Prostate gland (tissue), 2 donors: ENCODE results near the gene GASK1A. TPM values are rescaled to one million over a fixed set of nuclear protein-coding genes. Genes with fewer than 3 reads are reported as not detected.

Experiments used
- DNase-seq: peaks from one replicate; pipeline ENCODE4 v3.0.0-alpha.2; 2019; ENCODE audit warnings: low spot score
- H3K27ac ChIP-seq, 2 donors: fragments of 200-600 bp; sonication (generic); 2 replicates each; pipeline ENCODE4 v1.5.1; 2017 to 2019
- H3K27me3 ChIP-seq: fragments of 200-600 bp; sonication (generic); replicated peaks from 2 replicates; pipeline ENCODE4 v1.5.1; 2019; ENCODE audit not compliant: insufficient read depth
- H3K36me3 ChIP-seq, 2 donors: fragments of 200-600 bp; sonication (generic); 1 replicate in 1 of 2; 2 replicates in 1 of 2; pipeline versions ENCODE4 v1.5.1 to v1.8.1; 2017 to 2019
- H3K4me1 ChIP-seq: fragments of 200-600 bp; sonication (generic); replicated peaks from 2 replicates; pipeline ENCODE4 v1.5.1; 2019
- H3K4me3 ChIP-seq, 2 donors: fragments of 200-600 bp; sonication (generic); 2 replicates each; pipeline ENCODE4 v1.5.1; 2017 to 2019
- H3K9me3 ChIP-seq: fragments of 200-600 bp; sonication (generic); 2 replicates; pipeline ENCODE4 v1.5.1; 2017
- POLR2A ChIP-seq: fragments of 450-650 bp; IDR thresholded peaks from one replicate; pipeline ENCODE4 v1.6.1; 2016; ENCODE audit warnings: antibody characterized with exemption, mild to moderate bottlenecking
- POLR2AphosphoS5 ChIP-seq: sonication (generic); formaldehyde crosslinking; IDR thresholded peaks from one replicate; pipeline ENCODE4 v1.6.1; 2017; ENCODE audit warnings: antibody characterized with exemption
- WGBS: methylation state at CpG from one replicate; pipeline ENCODE4 v1.1.5; 2018; 5-methylcytosine and 5-hydroxymethylcytosine counted together
- intact Hi-C: fragments of 100-400 bp; cut with DNase I; formaldehyde crosslinking; loops from one replicate; pipeline ENCODE4 v1.14.2; 2022
- total RNA-seq, 2 donors: library from RNA; depleted of rRNA; stranded (reverse); fragments of >200 nt; gene quantifications; one replicate each; pipeline ENCODE4 v1.1.0, GENCODE V29; 2016
- TF ChIP-seq, protein P1 (sequence below), 4 experiments: fragments of 200-600 bp in 2 of 4; fragments of 450-650 bp in 2 of 4; sonication (generic) in 2 of 4; IDR thresholded peaks; 1 replicate in 3 of 4; 2 replicates in 1 of 4; pipeline ENCODE4 v1.5.1; 2016 to 2019; ENCODE audit warnings: antibody characterized with exemption in 4 of 4, mild to moderate bottlenecking in 2 of 4, moderate library complexity in 2 of 4

GASK1A gene
- total RNA-seq, 2 donors from 2014 or later: 4.7 to 17.5 TPM

DNA sequence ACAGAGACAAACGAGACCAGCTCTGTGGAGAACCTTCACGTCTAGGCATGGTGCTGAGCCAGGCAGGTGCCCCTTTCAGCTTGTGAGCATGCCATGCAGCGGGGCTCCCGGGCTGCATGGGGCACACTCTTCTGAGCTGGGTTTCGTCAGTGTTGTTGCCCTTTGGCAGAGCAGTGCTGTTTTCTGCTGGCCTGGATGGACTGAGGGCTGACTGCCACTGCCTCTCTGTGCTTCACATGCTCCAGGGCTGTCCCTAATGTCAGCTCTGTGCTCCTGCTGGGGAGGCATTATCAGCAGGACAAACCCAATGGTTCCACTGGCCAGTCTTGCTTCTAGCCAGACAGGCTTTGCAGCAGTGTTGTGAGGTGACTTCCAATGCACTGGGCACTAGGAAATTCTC is 9.5 kb downstream of the GASK1A start:
- WGBS: 84% methylated on average over 5 of the region's 5 CpGs
- Histone ChIP-seq H3K4me3 (no peak overlapping the region), H3K27ac (no peak overlapping the region), H3K9me3 (no peaks in the 10 kb centered on the region), H3K36me3 (no peaks in the 10 kb centered on the region), H3K4me1 (no peaks in the 10 kb centered on the region), H3K27me3 (peaks cover 3% of the 10 kb centered on the region)
- no peak for DNase-seq
- TF ChIP-seq, protein P1, sequence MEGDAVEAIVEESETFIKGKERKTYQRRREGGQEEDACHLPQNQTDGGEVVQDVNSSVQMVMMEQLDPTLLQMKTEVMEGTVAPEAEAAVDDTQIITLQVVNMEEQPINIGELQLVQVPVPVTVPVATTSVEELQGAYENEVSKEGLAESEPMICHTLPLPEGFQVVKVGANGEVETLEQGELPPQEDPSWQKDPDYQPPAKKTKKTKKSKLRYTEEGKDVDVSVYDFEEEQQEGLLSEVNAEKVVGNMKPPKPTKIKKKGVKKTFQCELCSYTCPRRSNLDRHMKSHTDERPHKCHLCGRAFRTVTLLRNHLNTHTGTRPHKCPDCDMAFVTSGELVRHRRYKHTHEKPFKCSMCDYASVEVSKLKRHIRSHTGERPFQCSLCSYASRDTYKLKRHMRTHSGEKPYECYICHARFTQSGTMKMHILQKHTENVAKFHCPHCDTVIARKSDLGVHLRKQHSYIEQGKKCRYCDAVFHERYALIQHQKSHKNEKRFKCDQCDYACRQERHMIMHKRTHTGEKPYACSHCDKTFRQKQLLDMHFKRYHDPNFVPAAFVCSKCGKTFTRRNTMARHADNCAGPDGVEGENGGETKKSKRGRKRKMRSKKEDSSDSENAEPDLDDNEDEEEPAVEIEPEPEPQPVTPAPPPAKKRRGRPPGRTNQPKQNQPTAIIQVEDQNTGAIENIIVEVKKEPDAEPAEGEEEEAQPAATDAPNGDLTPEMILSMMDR (IDR thresholded peaks at IDR 0.05): no peak
- TF ChIP-seq POLR2AphosphoS5 (no peak), POLR2A (no peak)
- intact Hi-C loops: loop anchor here (10.0 kb wide), 1 partner anchor 296 kb away; the partner anchor contains the start of gene SNRK

DNA sequence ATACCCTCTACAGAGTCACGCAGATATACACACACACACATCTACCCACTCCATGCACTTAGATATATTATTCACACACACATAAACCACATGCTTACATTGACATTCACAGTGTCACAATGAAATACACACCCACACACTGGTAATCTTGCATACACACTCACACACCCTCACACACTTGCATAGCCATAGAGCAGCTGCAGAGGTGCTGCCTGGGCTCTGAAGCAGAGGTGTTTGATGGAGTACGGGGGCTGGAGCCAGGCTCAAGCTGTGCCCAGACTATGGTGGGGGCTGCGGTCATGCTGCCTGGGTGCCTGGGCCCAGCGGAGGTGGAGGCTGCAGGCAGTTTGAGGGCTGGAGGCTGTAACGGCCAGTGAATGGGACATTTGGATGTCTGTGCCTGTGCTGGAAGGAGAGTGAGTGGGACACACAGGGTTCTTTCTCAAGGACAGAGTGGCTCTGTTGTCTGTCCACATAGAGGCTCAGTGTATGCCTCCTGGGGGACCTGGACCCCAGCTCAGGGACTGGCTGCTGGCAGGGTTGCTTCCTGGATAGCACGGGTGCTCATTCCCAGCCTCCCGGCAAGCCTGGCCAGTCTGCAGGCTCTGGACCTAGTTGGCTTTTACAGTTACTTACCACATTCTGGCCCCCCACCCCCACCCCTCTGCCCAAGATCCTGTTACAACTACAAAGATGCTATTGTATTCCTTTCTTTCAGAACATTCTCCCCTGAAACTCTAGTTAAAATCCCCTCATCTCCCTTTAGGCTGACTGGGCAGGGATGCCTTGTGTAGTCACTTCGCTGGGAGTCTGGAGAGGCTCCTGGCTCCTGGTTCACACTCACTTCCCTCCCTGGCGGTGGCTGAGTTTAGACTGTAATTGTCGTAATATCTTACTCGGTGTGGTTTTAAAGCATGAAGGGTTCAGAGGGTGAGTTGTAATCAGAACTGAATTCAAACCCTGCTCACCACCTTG is 12.5 kb downstream of the GASK1A start:
- TF ChIP-seq, protein P1 (IDR thresholded peaks at IDR 0.05): no peak
- no peak for TF ChIP-seq POLR2A
- no peak for TF ChIP-seq POLR2AphosphoS5
- no peak for DNase-seq
- 47% methylated on average over 11 of the region's 11 CpGs for WGBS

DNA sequence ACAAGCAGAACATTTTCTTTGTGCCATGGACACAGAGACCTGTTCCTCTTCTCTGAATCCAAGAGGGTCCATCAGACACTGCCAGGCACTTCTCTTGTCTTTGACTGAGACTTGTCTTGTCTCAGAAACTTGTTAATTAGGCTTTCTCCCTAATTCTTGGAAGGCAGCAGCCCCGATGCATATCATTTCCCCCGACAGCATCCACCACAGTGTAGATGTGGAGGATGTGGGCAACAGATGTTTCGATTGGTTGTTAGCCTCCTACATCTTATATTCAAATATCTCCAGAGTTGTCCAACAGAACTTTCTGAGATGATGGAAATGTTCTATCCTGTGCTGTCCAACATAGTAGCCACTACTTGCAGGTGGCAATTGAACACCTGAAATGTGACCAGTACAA is 15.5 kb downstream of the GASK1A start:
- TF ChIP-seq POLR2A (no peak), POLR2AphosphoS5 (no peak)
- TF ChIP-seq, protein P1 (IDR thresholded peaks at IDR 0.05): no peak
- H3K27ac ChIP-seq: no peak overlapping the region
- intact Hi-C loops: no loop called here
- H3K4me3 ChIP-seq: no peak overlapping the region
- no peaks in the 10 kb centered on the region for H3K36me3 ChIP-seq
- no peaks in the 10 kb centered on the region for H3K27me3 ChIP-seq
- no peaks in the 10 kb centered on the region for H3K9me3 ChIP-seq
- WGBS: 98% methylated on average over 3 of the region's 3 CpGs
- H3K4me1 ChIP-seq: no peaks in the 10 kb centered on the region
- DNase-seq: no peak

More for the DNA sequence above, 12.5 kb downstream of the GASK1A start:
- H3K9me3 ChIP-seq: no peaks in the 10 kb centered on the region
- no peak overlapping the region for H3K4me3 ChIP-seq
- H3K27me3 ChIP-seq: no peaks in the 10 kb centered on the region
- H3K27ac ChIP-seq: no peak overlapping the region
- no peaks in the 10 kb centered on the region for H3K36me3 ChIP-seq
- no peaks in the 10 kb centered on the region for H3K4me1 ChIP-seq
- intact Hi-C loops: no loop called here

DNA sequence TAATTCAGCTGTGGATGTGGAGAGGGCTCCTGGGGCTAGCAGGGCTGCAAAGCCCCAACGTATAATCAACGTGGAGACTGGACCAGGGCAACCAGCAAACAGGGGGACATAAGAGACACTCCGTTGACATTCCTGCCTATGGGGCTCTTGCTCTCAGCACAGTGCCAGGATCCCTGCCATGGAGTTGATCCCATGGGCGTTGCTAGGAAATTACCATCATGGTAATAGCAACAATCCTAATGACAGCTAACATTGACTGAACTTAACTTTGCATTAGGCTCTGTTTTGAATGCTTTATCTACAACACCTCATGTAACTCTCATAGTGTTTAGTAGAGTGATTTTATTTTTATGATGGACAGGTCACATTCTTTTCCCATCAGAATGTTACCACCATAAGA is 16.9 kb downstream of the GASK1A start:
- no peak for TF ChIP-seq POLR2AphosphoS5
- TF ChIP-seq, protein P1 (IDR thresholded peaks at IDR 0.05): no peak
- TF ChIP-seq POLR2A: no peak
- no peaks in the 10 kb centered on the region for H3K9me3 ChIP-seq
- no peaks in the 10 kb centered on the region for H3K27me3 ChIP-seq
- no peaks in the 10 kb centered on the region for H3K36me3 ChIP-seq
- H3K27ac ChIP-seq: no peak overlapping the region
- WGBS: 90% methylated on average over 4 of the region's 4 CpGs
- intact Hi-C loops: no loop called here
- H3K4me1 ChIP-seq: no peaks in the 10 kb centered on the region
- no peak for DNase-seq
- no peak overlapping the region for H3K4me3 ChIP-seq
